HG02943 (cell line): ENCODE data around the gene TAB2.

Experiments
- ATAC-seq: cut with Tn5 transposase; IDR thresholded peaks from one replicate; pipeline ENCODE4 v1.9.1; 2021; ENCODE audit warnings: mild to moderate bottlenecking, low read depth, moderate library complexity; ENCODE audit not compliant: unreplicated experiment

Gene TAB2

DNA sequence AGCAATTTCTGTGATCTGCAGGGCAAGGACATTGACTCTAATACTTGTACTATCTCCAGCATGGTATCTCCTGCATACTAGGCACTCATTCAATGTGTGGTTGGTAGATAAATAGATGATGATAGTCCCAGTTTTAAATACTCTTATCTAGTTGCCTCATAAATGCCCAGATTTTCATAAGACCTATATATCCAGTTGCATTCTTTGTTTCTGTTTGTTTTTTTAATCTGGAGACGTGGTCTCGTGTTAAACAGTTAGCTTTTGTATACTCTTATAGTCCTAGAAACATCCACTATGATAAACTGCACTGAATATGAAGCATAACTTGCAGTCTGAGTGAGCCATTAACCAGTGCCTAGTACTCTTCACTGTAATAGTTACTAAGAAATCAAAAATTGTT, 47.0 kb downstream of the TAB2 start:
- no peak for ATAC-seq

DNA sequence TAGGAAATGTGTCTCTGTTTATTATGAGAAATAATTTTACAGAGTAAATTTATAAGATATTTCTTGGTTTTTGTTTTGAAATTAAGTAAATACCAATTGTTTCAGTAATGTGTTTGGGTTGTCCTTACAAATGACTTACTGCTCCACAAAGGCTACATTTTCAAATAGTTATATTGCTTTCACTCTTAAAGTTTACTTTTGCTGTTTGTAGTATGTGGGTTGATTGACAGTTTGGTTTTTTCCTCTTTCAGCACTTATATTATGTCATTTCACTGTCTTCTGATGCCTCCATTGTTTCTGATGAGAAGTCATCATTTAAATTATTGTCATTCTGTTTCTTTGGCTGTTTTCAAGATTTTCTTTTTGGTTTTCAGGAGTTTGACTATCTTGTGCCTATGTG, 47.7 kb downstream of the TAB2 start:
- ATAC-seq, result no peak

- ATAC-seq, result no peak
These were observed 48.9 kb downstream of the TAB2 start for GRCh38 chr6:149366267-149366921.

DNA sequence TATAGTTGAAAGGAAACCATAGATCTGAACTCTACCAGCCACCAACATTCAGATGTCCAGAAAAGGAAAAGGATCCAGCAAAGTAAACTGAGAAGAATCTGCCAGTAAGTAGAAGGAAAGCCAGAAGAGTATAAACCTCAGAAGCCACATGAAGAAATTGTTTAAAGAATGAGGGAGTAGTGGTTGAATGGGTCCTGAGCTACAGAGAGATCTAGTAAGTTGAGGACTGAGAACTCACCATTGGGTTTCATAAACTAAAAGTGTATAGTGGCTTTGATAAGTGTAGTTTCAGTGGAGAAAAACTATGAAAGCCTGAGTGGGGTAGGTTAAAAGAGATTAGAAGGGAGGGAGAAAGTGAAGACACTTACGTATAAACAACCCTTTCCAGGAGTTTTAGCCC, 50.6 kb downstream of the TAB2 start:
- no peak for ATAC-seq

DNA sequence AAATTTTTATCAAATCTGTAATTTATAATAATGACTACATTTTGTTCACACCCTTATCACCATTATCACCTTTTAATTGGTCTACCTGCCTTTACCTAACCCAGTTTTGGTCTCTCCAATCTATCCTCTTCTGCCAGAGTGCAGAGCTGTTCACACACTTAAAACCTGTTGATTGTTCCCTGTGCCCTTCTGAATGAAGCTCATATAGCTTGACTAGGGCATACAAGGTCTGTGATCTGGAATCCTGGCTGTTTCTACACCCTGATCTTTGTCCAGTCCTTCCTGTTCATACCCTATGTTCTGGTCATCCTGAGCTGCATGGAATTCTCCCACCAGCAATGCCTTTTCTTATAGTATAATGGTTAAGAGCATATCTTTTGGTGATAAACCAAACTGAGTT, 53.6 kb downstream of the TAB2 start:
- no peak for ATAC-seq

DNA sequence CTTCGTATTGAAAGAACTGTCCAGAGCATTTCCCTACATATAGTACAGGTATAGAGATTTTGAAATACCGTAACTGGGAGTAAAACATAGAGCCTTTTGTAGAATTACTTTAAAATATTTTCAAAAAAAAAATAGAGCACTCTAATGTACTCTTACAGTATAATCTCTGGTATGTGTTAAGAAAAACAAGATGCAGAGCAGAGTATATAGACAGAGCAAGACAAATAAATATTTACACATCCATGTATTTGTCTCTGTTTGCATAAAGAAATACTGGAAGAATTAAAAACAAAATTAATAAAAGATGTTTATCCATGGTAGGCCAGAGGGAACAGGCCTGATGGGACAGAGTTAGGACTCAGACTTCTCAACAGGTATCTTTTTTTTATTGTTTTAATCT, 54.5 kb downstream of the TAB2 start:
- no peak for ATAC-seq

- ATAC-seq, result no peak
These were observed 56.0 kb downstream of the TAB2 start for GRCh38 chr6:149373511-149373910.

DNA sequence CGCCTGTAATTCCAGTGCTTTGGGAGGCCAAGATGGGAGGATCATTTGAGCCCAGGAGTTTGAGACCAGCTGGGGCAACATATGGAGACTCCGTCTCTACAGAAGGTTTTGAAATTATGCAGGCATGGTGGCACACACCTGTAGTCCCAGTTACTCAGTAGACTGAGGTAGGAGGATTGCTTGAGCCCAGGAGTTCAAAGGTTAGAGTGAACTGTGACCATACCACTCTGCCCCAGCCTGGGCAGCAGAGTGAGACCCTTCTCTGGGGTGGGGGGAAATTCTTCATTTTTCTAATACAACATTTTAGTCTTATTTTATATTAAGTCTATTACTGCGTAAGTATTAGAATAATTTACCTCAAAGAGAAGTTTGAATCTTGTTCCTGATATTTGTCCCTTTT, 62.5 kb downstream of the TAB2 start:
- no peak for ATAC-seq

DNA sequence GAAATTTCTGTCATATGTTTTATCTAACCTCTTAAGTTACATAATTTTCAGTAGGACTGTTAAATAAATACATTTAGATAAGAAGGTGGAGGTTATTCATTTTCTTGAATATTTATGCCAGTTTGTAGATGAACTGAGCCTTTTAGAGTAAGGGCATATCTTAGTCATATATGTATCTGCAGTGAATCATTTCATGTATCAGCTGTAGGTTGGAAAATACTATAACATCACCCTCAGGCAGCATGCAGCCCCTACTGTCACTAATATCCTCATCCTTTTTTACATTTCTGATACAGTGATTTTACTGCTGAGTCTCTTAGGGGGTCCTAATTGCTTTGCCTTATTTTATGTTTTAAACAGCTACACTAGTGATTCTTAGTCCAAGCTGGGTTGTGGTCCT, 63.0 kb downstream of the TAB2 start:
- no peak for ATAC-seq

DNA sequence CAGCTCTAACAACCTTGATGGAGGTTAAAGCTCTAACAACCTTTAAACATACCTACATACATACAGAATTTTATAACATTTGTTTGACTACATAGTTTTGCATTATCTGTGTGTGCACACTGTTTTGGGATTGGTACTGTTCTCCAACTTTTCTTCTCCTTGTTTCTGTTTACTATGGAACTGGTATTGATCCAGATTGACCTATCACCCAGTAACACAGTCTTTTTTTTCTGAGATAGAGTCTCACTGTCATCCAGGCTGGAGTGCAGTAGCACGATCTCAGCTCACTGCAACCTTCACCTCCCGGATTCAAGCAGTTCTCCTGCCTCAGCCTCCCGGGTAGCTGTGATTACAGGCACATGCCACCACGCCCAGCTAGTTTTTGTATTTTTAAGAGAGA, 65.9 kb downstream of the TAB2 start:
- ATAC-seq, result no peak

GRCh38 chr6:149384464-149384863, 67.0 kb downstream of the TAB2 start:
- no peak for ATAC-seq

DNA sequence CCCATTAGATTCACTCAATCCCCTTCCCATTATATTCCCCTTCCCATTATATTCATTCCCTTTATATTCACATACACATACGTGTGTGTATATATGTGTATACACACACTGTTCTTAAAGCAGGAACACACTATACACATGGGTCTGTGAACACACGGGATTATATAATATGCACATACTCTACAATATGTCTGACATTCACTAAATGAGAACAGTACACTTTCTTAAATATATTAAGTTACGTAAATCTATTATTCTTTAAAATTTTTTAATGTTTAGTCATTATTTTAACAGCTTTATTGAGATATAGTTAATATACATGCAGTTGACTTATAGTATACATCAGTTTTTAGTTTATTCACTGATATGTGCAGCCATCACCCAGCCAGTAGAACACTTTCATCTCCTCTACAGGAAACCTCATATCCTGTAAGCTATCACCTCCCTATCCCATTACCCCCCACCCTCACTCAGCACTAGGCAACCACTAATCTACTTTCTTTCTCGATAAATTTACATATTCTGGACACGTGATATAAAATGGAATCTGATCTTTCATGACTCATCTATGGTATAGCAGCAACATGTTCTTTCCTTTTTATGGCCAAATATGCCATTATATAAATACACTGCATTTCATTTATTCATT, 68.6 kb downstream of the TAB2 start:
- no peak for ATAC-seq

GRCh38 chr6:149387779-149388512, 70.4 kb downstream of the TAB2 start:
- no peak for ATAC-seq

- ATAC-seq, result no peak
These were observed 72.2 kb downstream of the TAB2 start for GRCh38 chr6:149389509-149390297.

DNA sequence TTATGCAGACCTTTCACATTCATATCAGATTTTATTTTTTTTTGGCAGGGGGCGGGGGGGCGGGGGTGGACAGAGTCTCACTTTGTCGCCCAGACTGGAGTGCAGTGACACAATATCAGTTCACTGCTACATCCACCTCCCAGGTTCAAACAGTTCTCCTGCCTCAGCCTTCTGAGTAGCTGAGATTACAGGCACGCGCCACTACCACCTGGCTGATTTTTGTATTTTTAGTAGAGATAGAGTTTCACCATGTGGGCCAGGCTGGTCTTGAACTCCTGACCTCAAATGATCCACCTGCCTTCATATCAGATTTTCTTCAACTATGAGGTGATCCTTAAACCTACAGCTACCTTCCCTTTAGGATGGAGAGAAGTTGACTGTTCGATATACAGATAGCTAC, 74.6 kb downstream of the TAB2 start:
- ATAC-seq, result no peak

- no peak for ATAC-seq
These were observed 75.0 kb downstream of the TAB2 start for GRCh38 chr6:149392535-149392934.

DNA sequence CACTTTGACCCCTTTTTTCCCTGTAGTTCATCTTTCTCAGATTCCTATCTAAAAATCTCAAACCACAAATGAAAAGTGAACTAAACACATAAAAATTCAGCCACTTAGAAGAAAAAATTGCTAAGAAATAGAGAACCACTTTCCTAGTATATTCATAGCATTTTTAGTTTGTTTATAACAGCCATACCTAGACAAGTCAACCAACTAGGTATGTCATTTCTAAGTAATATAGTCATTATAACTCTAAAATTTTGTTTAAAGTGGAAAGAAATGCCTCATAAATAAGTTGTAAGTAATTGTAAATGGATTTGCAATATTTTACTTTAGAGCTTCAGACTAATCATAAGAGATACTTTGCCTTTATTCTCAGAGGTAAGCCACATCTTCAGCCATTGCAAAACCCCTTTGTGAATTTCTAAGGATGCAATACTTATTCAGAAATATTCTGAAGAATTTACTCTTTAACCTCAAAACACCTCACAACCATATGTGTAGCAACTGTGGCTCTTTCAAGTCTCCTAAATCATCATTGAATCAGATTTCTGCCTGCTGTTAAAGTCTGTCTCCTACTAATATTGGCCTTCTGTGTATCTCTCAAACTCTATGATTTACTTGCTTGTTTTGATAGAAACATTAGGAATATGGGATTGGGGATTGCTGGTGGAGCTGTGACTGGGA, 75.6 kb downstream of the TAB2 start:
- no peak for ATAC-seq

GRCh38 chr6:149395185-149395584, 77.7 kb downstream of the TAB2 start:
- no peak for ATAC-seq

DNA sequence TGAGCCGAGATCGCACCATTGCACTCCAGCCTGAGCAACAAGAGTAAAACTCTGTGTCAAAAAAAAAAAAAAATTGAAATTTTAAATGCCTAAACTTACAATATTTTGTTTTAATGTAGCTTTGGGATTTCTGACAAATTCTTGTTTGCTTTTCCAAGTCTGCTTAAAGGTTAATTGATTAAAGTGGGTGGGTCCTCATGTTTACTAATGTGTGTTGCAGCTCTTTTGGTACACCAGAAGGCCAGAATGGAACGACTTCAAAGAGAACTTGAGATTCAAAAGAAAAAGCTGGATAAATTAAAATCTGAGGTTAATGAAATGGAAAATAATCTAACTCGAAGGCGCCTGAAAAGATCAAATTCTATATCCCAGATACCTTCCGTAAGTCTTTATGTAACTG, 79.9 kb downstream of the TAB2 start:
- no peak for ATAC-seq

GRCh38 chr6:149400050-149400449, 82.5 kb downstream of the TAB2 start, which contains the start of gene SUMO4:
SUMO4 (plus strand) TSS chr6:149400262; CDS start chr6:149400392, 130 bp downstream.
- ATAC-seq, result no peak
